Tibial nerve (tissue), 4 donors: ENCODE data around the gene FBLN1. TPM values are rescaled to one million over a fixed set of nuclear protein-coding genes. Genes with fewer than 3 reads are reported as not detected.
"Not testable (repeated sequence)": the region's sequence is repeated elsewhere in the genome, so short reads cannot be mapped to it uniquely, and the experiment has no call there.

ENCODE experiments used
- DNase-seq, 2 donors: peaks; one replicate each; pipeline ENCODE4 v3.0.0-alpha.2; 2019; ENCODE audit warnings: low spot score in 2 of 2
- H3K27ac ChIP-seq, 4 donors: fragments of 200-600 bp; sonication (generic) in 3 of 4; one replicate each; pipeline ENCODE4 v1.5.1; 2017 to 2019; ENCODE audit warnings: mild to moderate bottlenecking in 1 of 4
- H3K27me3 ChIP-seq, 2 donors: fragments of 200-600 bp; sonication (generic) in 1 of 2; one replicate each; pipeline versions ENCODE4 v1.5.1 to v1.6.0; 2017 to 2019
- H3K36me3 ChIP-seq, 3 donors: fragments of 200-600 bp; sonication (generic); one replicate each; pipeline ENCODE4 v1.5.1; 2018 to 2019
- H3K4me1 ChIP-seq, 4 donors: fragments of 200-600 bp; sonication (generic) in 3 of 4; one replicate each; pipeline ENCODE4 v1.5.1; 2017 to 2019
- H3K4me3 ChIP-seq, 4 donors: fragments of 200-600 bp; sonication (generic) in 3 of 4; one replicate each; pipeline ENCODE4 v1.5.1; 2017 to 2019; ENCODE audit warnings: mild to moderate bottlenecking in 1 of 4, moderate library complexity in 1 of 4
- H3K9me3 ChIP-seq, 4 donors: fragments of 200-600 bp; sonication (generic) in 3 of 4; one replicate each; pipeline ENCODE4 v1.5.1; 2017 to 2019
- EP300 ChIP-seq, 2 donors: sonication (generic); formaldehyde crosslinking; IDR thresholded peaks; one replicate each; pipeline ENCODE4 v1.6.1; 2017; ENCODE audit warnings: antibody characterized with exemption in 2 of 2, mild to moderate bottlenecking in 1 of 2
- POLR2A ChIP-seq, 2 donors: fragments of 450-650 bp; IDR thresholded peaks; one replicate each; pipeline ENCODE4 v1.6.1; 2017; ENCODE audit warnings: antibody characterized with exemption in 2 of 2, mild to moderate bottlenecking in 2 of 2, moderate library complexity in 2 of 2
- WGBS, 2 donors: methylation state at CpG; one replicate each; pipeline ENCODE4 v1.1.5; 2018; 5-methylcytosine and 5-hydroxymethylcytosine counted together
- total RNA-seq, 4 donors: library from RNA; depleted of rRNA; stranded (reverse); fragments of >200 nt; gene quantifications; one replicate each; pipeline ENCODE4 v1.1.0, GENCODE V29; 2016
- TF ChIP-seq, protein P1 (sequence below), 5 experiments: fragments of 200-600 bp in 3 of 5; fragments of 450-650 bp in 2 of 5; sonication (generic) in 3 of 5; IDR thresholded peaks; one replicate each; pipeline ENCODE4 v1.5.1; 2016 to 2019; ENCODE audit warnings: antibody characterized with exemption in 5 of 5, mild to moderate bottlenecking in 3 of 5, moderate library complexity in 2 of 5

Gene FBLN1
- total RNA-seq, 4 donors from 2014 or later, result 172 to 1,145 (median 351) TPM

DNA sequence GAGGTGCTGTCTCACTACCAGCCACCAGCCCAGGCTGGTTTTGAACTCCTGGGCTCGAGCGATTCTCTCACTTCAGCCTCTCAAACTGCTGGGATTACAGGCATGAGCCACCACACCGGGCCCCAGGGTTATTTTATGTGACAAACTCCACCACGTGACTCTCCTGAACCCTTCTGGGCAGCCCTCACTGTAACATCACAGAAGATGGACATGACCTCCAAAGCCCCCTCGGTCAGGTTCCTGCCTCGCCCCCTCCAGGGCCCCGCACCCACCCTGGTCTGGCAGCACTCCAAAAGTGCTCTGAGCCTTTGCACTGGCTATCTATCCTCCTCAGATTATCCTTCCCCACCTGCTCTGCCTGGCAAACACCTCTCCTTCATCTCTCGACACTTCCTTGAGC, 45.9 kb upstream of the FBLN1 start:
- DNase-seq, result no peak
- H3K4me1 ChIP-seq, result peaks cover 0 to 28% (median 3%) of the 10 kb centered on the region in 4 donors
- no peaks in the 10 kb centered on the region for H3K27me3 ChIP-seq
- TF ChIP-seq EP300 (IDR thresholded peaks at IDR 0.05) (no peak), POLR2A (IDR thresholded peaks at IDR 0.05) (no peak)
- TF ChIP-seq, protein P1, sequence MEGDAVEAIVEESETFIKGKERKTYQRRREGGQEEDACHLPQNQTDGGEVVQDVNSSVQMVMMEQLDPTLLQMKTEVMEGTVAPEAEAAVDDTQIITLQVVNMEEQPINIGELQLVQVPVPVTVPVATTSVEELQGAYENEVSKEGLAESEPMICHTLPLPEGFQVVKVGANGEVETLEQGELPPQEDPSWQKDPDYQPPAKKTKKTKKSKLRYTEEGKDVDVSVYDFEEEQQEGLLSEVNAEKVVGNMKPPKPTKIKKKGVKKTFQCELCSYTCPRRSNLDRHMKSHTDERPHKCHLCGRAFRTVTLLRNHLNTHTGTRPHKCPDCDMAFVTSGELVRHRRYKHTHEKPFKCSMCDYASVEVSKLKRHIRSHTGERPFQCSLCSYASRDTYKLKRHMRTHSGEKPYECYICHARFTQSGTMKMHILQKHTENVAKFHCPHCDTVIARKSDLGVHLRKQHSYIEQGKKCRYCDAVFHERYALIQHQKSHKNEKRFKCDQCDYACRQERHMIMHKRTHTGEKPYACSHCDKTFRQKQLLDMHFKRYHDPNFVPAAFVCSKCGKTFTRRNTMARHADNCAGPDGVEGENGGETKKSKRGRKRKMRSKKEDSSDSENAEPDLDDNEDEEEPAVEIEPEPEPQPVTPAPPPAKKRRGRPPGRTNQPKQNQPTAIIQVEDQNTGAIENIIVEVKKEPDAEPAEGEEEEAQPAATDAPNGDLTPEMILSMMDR (IDR thresholded peaks at IDR 0.05), result no peak
- H3K36me3 ChIP-seq, result no peaks in the 10 kb centered on the region
- no peak overlapping the region for H3K27ac ChIP-seq
- no peak overlapping the region for H3K4me3 ChIP-seq
- no peaks in the 10 kb centered on the region for H3K9me3 ChIP-seq
- WGBS, 2 donors, result 80 to 89% methylated on average over 8 of the region's 8 CpGs

DNA sequence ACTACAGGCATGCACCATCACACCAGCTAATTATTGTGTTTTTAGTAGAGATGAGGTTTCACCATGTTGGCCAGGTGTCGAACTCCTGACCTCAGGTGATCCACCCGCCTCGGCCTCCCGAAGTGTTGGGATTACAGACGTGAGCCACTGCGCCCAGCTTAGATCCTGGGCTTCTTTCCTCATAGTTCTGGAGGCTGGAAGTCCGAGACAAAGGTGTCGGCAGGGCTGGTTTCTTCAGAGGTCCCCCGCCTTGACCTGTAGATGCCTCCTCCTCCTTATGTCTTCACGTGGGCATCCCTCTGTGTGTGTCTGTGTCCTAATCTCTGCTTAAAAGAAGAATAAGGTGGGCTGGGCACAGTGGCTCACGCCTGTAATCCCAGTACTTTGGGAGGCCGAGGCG, 44.2 kb upstream of the FBLN1 start:
- H3K27ac ChIP-seq, result no peak overlapping the region
- TF ChIP-seq POLR2A (IDR thresholded peaks at IDR 0.05) (no peak), EP300 (IDR thresholded peaks at IDR 0.05) (no peak)
- TF ChIP-seq, protein P1 (IDR thresholded peaks at IDR 0.05), result no peak
- no peaks in the 10 kb centered on the region for H3K36me3 ChIP-seq
- H3K27me3 ChIP-seq, result no peaks in the 10 kb centered on the region
- H3K4me1 ChIP-seq, result peaks cover 0 to 14% (median 0%) of the 10 kb centered on the region in 4 donors
- no peak for DNase-seq
- H3K9me3 ChIP-seq, result no peaks in the 10 kb centered on the region
- H3K4me3 ChIP-seq, result no peak overlapping the region
- WGBS, 2 donors, result 96 to 98% methylated on average over 13 of the region's 13 CpGs

DNA sequence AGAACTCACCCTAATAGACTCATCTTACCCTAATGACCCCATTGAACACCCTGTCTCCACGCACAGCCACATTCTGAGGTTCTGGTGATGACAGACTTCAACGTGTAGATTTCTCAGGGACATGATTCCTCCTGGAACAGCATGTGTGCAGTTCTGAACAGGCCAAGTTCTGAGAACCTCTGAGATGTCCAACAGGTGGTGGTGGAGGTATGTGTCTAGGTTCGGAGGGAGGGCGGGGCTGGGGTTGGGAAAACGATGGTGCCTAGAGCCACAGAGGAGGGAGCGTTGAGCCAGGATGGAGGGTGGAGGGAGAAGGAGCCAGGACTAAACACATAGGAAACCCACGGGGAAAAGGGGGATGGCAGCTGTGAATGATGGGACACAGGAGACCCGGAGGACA, 43.4 kb upstream of the FBLN1 start:
- peaks cover 0 to 3% (median 0%) of the 10 kb centered on the region in 4 donors for H3K9me3 ChIP-seq
- peaks cover 0 to 14% (median 0%) of the 10 kb centered on the region in 4 donors for H3K4me1 ChIP-seq
- H3K27me3 ChIP-seq, result no peaks in the 10 kb centered on the region
- DNase-seq, result no peak
- H3K27ac ChIP-seq, result peak overlapping the region in 3 of 4 donors; percentile 56 to 81 (median 78)
- 88% methylated on average over 8 of the region's 8 CpGs for WGBS, 2 donors
- TF ChIP-seq POLR2A (IDR thresholded peaks at IDR 0.05) (no peak), EP300 (IDR thresholded peaks at IDR 0.05) (no peak)
- TF ChIP-seq, protein P1 (IDR thresholded peaks at IDR 0.05), result no peak
- H3K4me3 ChIP-seq, result no peak overlapping the region
- H3K36me3 ChIP-seq, result no peaks in the 10 kb centered on the region

DNA sequence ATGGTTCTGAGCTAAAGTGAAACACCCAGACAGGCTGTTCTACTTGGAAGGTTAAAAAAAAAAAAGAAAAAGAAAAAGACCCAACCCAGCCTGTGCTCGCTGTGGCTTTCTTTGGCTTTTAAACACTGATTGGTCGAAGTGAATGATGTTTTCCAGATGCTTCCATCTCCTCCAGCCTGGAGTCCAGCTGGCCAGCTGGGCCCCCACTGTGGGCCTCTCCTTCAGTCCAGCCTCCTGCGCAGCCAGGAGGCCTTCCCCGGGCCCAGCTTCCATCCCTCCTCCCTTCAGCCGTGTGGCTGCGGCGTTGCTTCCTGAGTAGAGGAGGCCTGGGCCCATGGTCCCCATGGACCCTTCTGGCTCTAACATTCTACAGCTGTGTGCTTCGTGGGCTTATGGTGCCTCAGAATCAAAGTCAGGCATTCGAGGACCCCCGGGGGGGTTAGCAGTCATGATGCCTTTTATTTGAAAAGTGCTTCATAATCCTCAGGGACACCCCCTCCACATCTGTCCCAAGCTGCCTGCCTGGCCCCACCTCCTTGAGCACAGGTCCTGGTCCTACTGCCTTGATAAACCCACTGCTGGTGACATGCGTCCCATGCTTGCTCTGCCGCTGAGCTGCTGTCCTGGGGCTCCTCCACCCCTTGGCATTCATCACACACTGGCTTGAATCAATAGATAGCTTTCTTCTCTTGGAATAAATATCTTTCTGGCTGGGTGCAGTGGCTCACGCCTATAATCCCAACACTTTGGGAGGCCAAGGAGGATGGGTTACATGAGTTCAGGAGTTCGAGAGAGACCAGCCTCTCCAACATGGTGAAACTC, 42.2 kb upstream of the FBLN1 start:
- no peaks in the 10 kb centered on the region for H3K27me3 ChIP-seq
- peaks cover 0 to 6% (median 0%) of the 10 kb centered on the region in 4 donors for H3K9me3 ChIP-seq
- no peak for TF ChIP-seq POLR2A (IDR thresholded peaks at IDR 0.05)
- peak in 1 of 2 donors; percentile 82 for TF ChIP-seq EP300 (IDR thresholded peaks at IDR 0.05)
- TF ChIP-seq, protein P1 (IDR thresholded peaks at IDR 0.05), result no peak
- peak; percentile 66 to 67 for DNase-seq
- WGBS, 2 donors, result 41 to 53% methylated on average over 14 of the region's 14 CpGs
- peak overlapping the region in 3 of 4 donors; percentile 17 to 81 (median 78) for H3K27ac ChIP-seq
- H3K36me3 ChIP-seq, result no peaks in the 10 kb centered on the region
- no peak overlapping the region for H3K4me3 ChIP-seq
- H3K4me1 ChIP-seq, result peaks cover 0 to 14% (median 0%) of the 10 kb centered on the region in 4 donors

DNA sequence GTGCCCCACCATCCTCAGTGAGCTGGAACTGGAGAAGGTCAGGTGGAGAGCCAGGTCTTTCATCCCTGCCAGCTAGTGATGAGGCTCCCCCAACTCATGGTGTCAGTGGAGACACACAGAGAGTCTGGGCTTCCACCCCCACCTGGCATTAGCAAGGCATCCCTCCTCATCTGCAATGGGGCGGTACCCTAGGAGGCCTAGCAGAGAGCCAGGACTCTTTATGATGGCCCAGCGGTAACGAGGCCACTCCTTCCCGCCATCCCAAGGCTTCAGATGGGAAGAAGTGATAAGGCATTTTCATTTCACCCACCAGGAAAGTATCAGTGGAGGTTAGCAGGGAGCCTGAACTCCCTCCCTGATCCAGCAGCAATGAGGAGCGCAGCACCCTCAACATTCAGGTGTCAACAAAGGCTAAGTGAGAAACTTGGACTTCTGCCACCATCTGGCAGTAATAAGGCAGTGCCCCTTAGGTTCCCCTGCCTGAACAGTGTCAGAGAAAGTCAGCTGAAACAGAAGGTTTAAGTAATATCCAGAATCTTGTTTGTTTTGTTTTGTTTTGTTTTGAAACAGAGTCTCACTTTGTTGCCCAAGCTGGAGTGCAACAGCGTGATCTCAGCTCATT, 40.5 kb upstream of the FBLN1 start:
- H3K36me3 ChIP-seq, result no peaks in the 10 kb centered on the region
- H3K27ac ChIP-seq, result peak overlapping the region in 2 of 4 donors; percentile 8 to 60
- no peaks in the 10 kb centered on the region for H3K27me3 ChIP-seq
- 77 to 87% methylated on average over 6 of the region's 6 CpGs for WGBS, 2 donors
- TF ChIP-seq, protein P1 (IDR thresholded peaks at IDR 0.05), result no peak
- TF ChIP-seq POLR2A (IDR thresholded peaks at IDR 0.05), result no peak
- no peak for TF ChIP-seq EP300 (IDR thresholded peaks at IDR 0.05)
- H3K4me3 ChIP-seq, result no peak overlapping the region
- DNase-seq, result no peak
- peaks cover 0 to 14% (median 0%) of the 10 kb centered on the region in 4 donors for H3K4me1 ChIP-seq
- peaks cover 0 to 16% (median 0%) of the 10 kb centered on the region in 4 donors for H3K9me3 ChIP-seq

DNA sequence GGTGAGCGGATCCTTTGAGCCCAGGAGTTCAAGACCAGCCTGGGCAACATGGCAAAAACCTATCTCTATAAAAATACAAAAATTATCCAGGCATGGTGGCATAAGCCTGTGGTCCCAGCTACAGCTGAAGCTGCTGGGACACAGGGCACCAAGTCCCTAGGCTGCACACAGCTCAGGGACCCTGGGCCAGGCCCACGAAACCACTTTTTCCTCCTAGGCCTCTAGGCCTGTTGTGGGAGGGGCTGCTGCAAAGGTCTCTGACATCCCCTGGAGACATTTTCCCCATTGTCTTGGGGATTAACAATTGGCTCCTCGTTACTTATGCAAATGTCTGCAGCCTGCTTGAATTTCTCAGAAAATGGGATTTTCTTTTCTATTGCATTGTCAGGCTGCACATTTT, 39.0 kb upstream of the FBLN1 start:
- H3K36me3 ChIP-seq, H3K27me3 ChIP-seq, DNase-seq, H3K4me3 ChIP-seq, H3K27ac ChIP-seq: not testable (repeated sequence)
- Histone ChIP-seq H3K9me3 (peaks cover 0 to 16% (median 0%) of the 10 kb centered on the region in 4 donors), H3K4me1 (peaks cover 0 to 14% (median 0%) of the 10 kb centered on the region in 4 donors)
- WGBS, 2 donors, result 93% methylated on average over 3 of the region's 3 CpGs
